A673 (cell line): Measurements from ENCODE around the gene ARPC1B.

Experiments
- CTCF ChIP-seq: fragments of 300-800, 200-600 bp; sonication (generic); conservative IDR thresholded peaks from 2 replicates; pipeline ENCODE4 v1.5.1; 2017; ENCODE audit warnings: low read depth, mild to moderate bottlenecking, antibody characterized with exemption, low read length, moderate library complexity, mixed read lengths
- EZH2 ChIP-seq: fragments of 200-600 bp; sonication (generic); IDR thresholded peaks from 2 replicates; pipeline ENCODE4 v1.6.1; 2017; ENCODE audit warnings: borderline replicate concordance, low read depth, mild to moderate bottlenecking, mixed read lengths, antibody characterized with exemption, low read length; ENCODE audit not compliant: poor library complexity, severe bottlenecking

DNA sequence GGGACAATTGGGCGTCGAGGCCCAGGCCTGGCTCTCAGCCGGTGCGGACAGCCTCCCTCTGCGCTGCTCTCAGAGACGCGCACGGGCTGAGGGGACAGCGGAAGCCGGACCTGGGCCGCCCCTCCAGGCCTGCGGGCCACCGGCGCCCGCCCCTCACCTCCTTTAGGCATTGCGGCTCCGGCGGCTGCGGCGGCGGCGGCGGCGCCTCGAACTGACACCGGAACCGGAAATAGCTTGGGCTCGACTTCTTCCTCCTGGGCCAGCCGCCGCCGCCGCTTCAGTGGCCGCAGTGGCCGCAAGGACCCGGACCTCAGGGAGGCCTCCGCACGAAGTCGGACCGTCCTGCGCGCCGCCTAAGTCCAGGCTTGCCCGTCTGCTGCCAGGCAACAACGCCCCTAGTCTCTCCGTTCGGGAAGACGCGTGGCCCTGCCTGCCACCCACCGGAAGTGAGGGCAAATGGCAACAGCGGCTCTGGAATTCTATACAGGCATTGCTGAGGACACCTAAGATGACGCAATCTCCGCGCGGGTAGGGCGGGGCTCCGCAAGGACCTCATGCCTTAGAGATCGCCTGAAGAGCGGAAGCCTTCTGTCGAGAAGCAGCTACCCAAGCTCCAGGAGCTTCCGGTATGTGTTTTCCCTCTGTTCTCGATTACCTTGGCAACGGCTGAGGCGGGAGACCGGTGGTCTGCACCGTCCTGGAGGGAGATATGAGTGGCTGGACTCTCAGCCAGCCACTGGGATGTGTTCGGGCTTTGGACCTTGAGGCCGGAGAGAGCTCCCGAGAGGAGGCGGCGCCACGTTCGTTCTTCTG is 34.1 kb downstream of the ARPC1B start, which contains the start of the genes BUD31 and PDAP1:
- TF ChIP-seq EZH2 (no peak), CTCF (no peak)
